IPS DF 6.9 (cell line): ENCODE data around the gene DCTN4.
"Not testable (repeated sequence)": the region's sequence is repeated elsewhere in the genome, so short reads cannot be mapped to it uniquely, and the experiment has no call there.

Experiments
- DNase-seq: peaks from one replicate; pipeline ENCODE4 v3.0.0-alpha.2; 2013; ENCODE audit warnings: low read depth, low spot score
- H3K27ac ChIP-seq: one replicate; pipeline ENCODE4 v1.5.1; 2013; ENCODE audit warnings: low read length, control low read depth
- H3K27me3 ChIP-seq: 2 replicates; pipeline ENCODE4 v1.6.1; 2013; ENCODE audit warnings: mild to moderate bottlenecking, low read length; ENCODE audit not compliant: control insufficient read depth, insufficient read depth
- H3K36me3 ChIP-seq: 2 replicates; pipeline ENCODE4 v1.6.1; 2013; ENCODE audit warnings: low read length; ENCODE audit not compliant: control insufficient read depth, insufficient read depth
- H3K4me1 ChIP-seq: 2 replicates; pipeline ENCODE4 v1.6.1; 2013; ENCODE audit warnings: low read length; ENCODE audit not compliant: control insufficient read depth, insufficient read depth
- H3K4me3 ChIP-seq: 2 replicates; pipeline ENCODE4 v1.5.1; 2013; ENCODE audit warnings: mild to moderate bottlenecking, low read length
- H3K9me3 ChIP-seq: 2 replicates; pipeline ENCODE4 v1.6.1; 2013; ENCODE audit warnings: low read length, inconsistent platforms; ENCODE audit not compliant: control insufficient read depth, insufficient read depth
- WGBS: extraction: QIAGEN DNeasy Blood & Tissue Kit; methylation state at CpG from one replicate; pipeline ENCODE4 v1.1.7; 2013; ENCODE audit warnings: mixed read lengths, missing lambda C conversion rate; ENCODE audit not compliant: insufficient read length, insufficient coverage; 5-methylcytosine and 5-hydroxymethylcytosine counted together

The DCTN4 gene

GRCh38 chr5:150763023-150763769 is 4.4 kb upstream of the DCTN4 start:
- Histone ChIP-seq H3K9me3 (no peaks in the 10 kb centered on the region), H3K4me1 (no peaks in the 10 kb centered on the region), H3K36me3 (no peaks in the 10 kb centered on the region), H3K4me3 (no peak overlapping the region), H3K27ac (no peak overlapping the region), H3K27me3 (no peaks in the 10 kb centered on the region)
- no CpG with 5 or more reads among the region's 7 CpGs for WGBS
- no peak for DNase-seq

- Histone ChIP-seq H3K9me3 (no peaks in the 10 kb centered on the region), H3K4me3 (no peak overlapping the region), H3K4me1 (no peaks in the 10 kb centered on the region), H3K36me3 (no peaks in the 10 kb centered on the region), H3K27me3 (no peaks in the 10 kb centered on the region), H3K27ac (no peak overlapping the region)
- no CpG with 5 or more reads among the region's 5 CpGs for WGBS
- no peak for DNase-seq
Observed at GRCh38 chr5:150762211-150762610, 3.4 kb upstream of the DCTN4 start.

GRCh38 chr5:150759334-150759583 is 442 bp upstream of the DCTN4 start:
- Histone ChIP-seq H3K4me3 (peak overlapping the region; percentile 85; the same call in 1 of the 2 replicates), H3K4me1 (no peaks in the 10 kb centered on the region), H3K27ac (no peak overlapping the region), H3K36me3 (no peaks in the 10 kb centered on the region; the same call in 1 of the 2 replicates), H3K9me3 (no peaks in the 10 kb centered on the region), H3K27me3 (no peaks in the 10 kb centered on the region)
- no peak for DNase-seq
- no CpG with 5 or more reads among the region's 4 CpGs for WGBS

- DNase-seq, result no peak
- no CpG with 5 or more reads among the region's 12 CpGs for WGBS
- Histone ChIP-seq H3K4me1 (no peaks in the 10 kb centered on the region), H3K4me3 (peak overlapping the region; percentile 85), H3K9me3 (no peaks in the 10 kb centered on the region), H3K27ac (no peak overlapping the region), H3K27me3 (no peaks in the 10 kb centered on the region), H3K36me3 (no peaks in the 10 kb centered on the region; the same call in 1 of the 2 replicates)
Observed at GRCh38 chr5:150758203-150758530, 650 bp downstream of the DCTN4 start.

DNA sequence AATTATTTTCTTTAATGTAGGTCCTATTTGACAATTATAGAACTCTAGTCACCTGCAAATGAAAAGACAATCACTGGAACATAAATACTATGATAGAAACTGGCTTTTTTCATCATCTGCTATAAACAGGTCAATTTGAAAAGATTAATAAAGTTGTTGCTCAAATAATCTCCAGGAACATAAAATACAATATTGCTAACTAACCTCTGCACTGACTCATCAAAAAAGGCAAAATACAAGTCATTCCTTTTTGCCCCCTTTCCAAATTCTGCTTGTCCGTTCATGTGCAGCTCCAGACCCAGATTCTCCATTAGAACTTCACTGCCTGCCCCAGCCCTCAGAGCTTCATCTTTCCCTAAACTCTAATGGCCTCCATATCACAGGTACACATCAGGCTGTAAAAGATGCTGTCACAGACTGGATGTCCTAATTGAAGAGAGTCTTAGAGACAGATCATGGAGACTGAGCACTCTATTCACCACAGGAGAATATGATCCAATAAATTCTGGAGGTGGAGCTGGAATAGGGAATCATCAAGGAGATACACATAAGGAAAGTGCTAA is 1.6 kb downstream of the DCTN4 start:
- Histone ChIP-seq H3K4me1 (no peaks in the 10 kb centered on the region), H3K4me3 (no peak overlapping the region)

DNA sequence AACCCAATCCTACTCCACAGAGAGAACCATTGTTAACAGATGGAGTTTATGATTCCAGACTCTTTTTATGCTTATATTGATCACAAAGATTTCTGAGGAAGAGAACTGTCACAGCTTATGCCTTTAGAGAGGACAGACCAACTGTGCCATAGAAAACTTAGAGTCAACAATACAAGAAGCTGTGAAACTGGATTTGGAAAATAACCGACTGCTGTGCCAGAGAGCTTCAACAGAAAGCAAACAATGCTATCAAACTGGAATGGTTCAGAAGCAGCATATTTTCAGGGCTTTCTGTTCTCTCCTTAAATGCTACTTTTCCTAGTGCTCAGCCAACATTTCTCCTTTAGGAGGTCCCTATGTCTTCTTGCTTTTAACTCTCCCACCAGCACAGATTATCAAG is 5.0 kb downstream of the DCTN4 start:
- Histone ChIP-seq H3K27ac (no peak overlapping the region), H3K36me3 (no peaks in the 10 kb centered on the region; the same call in 1 of the 2 replicates), H3K27me3 (no peaks in the 10 kb centered on the region), H3K9me3 (no peaks in the 10 kb centered on the region), H3K4me1 (no peaks in the 10 kb centered on the region), H3K4me3 (no peak overlapping the region)
- WGBS, result no CpG with 5 or more reads among the region's 1 CpG
- no peak for DNase-seq

More for the DNA sequence above, 1.6 kb downstream of the DCTN4 start:
- no CpG with 5 or more reads among the region's 1 CpG for WGBS
- no peak for DNase-seq
- Histone ChIP-seq H3K27me3 (no peaks in the 10 kb centered on the region), H3K36me3 (no peaks in the 10 kb centered on the region; the same call in 1 of the 2 replicates), H3K27ac (no peak overlapping the region), H3K9me3 (no peaks in the 10 kb centered on the region)

- no peak for DNase-seq
- Histone ChIP-seq H3K4me3 (no peak overlapping the region), H3K27ac (no peak overlapping the region), H3K4me1 (no peaks in the 10 kb centered on the region), H3K27me3 (no peaks in the 10 kb centered on the region), H3K9me3 (no peaks in the 10 kb centered on the region), H3K36me3 (no peaks in the 10 kb centered on the region; the same call in 1 of the 2 replicates)
- WGBS, result no CpG with 5 or more reads among the region's 5 CpGs
Observed at GRCh38 chr5:150753463-150753862, 5.4 kb downstream of the DCTN4 start.

GRCh38 chr5:150751096-150751891 is 7.5 kb downstream of the DCTN4 start:
- no peak overlapping the region for H3K27ac ChIP-seq
- no peak for DNase-seq
- no peaks in the 10 kb centered on the region; the same call in 1 of the 2 replicates for H3K36me3 ChIP-seq

DNA sequence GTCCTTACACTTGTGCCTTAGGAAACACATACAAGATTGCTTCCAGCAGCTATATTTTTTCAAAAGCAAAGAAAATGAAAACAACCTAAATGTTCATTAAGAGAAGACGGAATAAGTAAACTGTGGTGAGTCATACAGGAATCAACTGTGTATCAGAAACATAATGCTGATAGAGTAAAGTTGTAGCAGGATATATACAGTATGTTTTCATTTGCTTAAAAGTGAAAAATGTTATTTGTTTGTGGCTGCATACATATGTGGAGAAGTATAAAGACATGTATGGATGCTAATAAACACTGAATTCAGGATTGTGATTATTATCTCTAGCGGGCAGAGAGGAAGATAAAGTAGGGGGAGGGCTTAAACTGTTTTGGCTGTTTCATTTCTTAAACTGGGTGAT is 8.3 kb downstream of the DCTN4 start:
- Histone ChIP-seq H3K36me3 (no peaks in the 10 kb centered on the region; the same call in 1 of the 2 replicates), H3K9me3 (no peaks in the 10 kb centered on the region), H3K27ac (no peak overlapping the region), H3K4me1 (no peaks in the 10 kb centered on the region), H3K27me3 (no peaks in the 10 kb centered on the region), H3K4me3 (no peak overlapping the region)
- no peak for DNase-seq
- WGBS, result no CpG with 5 or more reads among the region's 2 CpGs

More at GRCh38 chr5:150751096-150751891, 7.5 kb downstream of the DCTN4 start:
- WGBS, result no CpG with 5 or more reads among the region's 3 CpGs
- Histone ChIP-seq H3K27me3 (no peaks in the 10 kb centered on the region), H3K4me1 (no peaks in the 10 kb centered on the region), H3K4me3 (no peak overlapping the region), H3K9me3 (no peaks in the 10 kb centered on the region)

- not testable (repeated sequence) for H3K27me3 ChIP-seq, H3K27ac ChIP-seq, H3K4me1 ChIP-seq, DNase-seq, H3K4me3 ChIP-seq, H3K9me3 ChIP-seq, H3K36me3 ChIP-seq
- no CpG with 5 or more reads among the region's 9 CpGs for WGBS
Observed at GRCh38 chr5:150743142-150743488, 15.7 kb downstream of the DCTN4 start.
